PC-3 (cell line): ENCODE results near the gene SURF4. TPM values are rescaled to one million over a fixed set of nuclear protein-coding genes. Genes with fewer than 3 reads are reported as not detected.
A peak's percentile ranks its signal among the peaks of the same experiment; 100 is the strongest.
"Not testable (repeated sequence)": the region's sequence is repeated elsewhere in the genome, so short reads cannot be mapped to it uniquely, and the experiment has no call there.

Experiments
- ATAC-seq: fragments of 200-7000 bp; cut with Tn5 transposase; 2 replicates; pipeline ENCODE4 v1.9.1; 2020; ENCODE audit warnings: mild to moderate bottlenecking, moderate library complexity
- BruUV-seq: library from RNA; stranded (reverse); fragments of 400-500 nt; replicated peaks from 2 replicates; lab custom pipeline; 2021; lab: Mats Ljungman, UMichigan
- CTCF ChIA-PET: fragments of 300-600 bp; sonication (Branson Sonifier 250); formaldehyde crosslinking; loops from one replicate; lab custom pipeline; 2022; ENCODE audit warnings: antibody characterized with exemption; lab: Charles Lee
- POLR2A ChIA-PET: fragments of 300-600 bp; sonication (Branson Sonifier 250); formaldehyde crosslinking; loops from one replicate; lab custom pipeline; 2022; ENCODE audit warnings: antibody characterized with exemption; ENCODE audit not compliant: unreplicated experiment; lab: Charles Lee
- DNase-seq: peaks from one replicate; pipeline ENCODE4 v3.0.0-alpha.2; 2015
- H2AFZ ChIP-seq: fragments of 300-600 bp; sonication (generic); 2 replicates; pipeline ENCODE4 v1.6.0; 2016; ENCODE audit warnings: antibody characterized with exemption, low read length
- H3F3A ChIP-seq: fragments of 300-600 bp; sonication (generic); one replicate; pipeline ENCODE4 v1.6.0; 2017; ENCODE audit warnings: antibody characterized with exemption, low read length, control low read depth, mild to moderate bottlenecking; ENCODE audit not compliant: unreplicated experiment
- H3K27ac ChIP-seq: fragments of 300-600 bp; sonication (generic); 2 replicates; pipeline ENCODE4 v1.5.1; 2016; ENCODE audit warnings: mild to moderate bottlenecking, low read length
- H3K27me3 ChIP-seq: fragments of 300-600 bp; sonication (generic); 2 replicates; pipeline ENCODE4 v1.6.1; 2016; ENCODE audit warnings: low read length, mixed read lengths
- H3K36me3 ChIP-seq: fragments of 300-600 bp; sonication (generic); 2 replicates; pipeline ENCODE4 v1.6.1; 2016; ENCODE audit warnings: low read depth, mixed run types, low read length, mixed read lengths
- H3K4me1 ChIP-seq: fragments of 300-600 bp; sonication (generic); 2 replicates; pipeline ENCODE4 v1.5.1; 2016; ENCODE audit warnings: low read length; ENCODE audit not compliant: insufficient read depth
- H3K4me2 ChIP-seq: fragments of 300-600 bp; sonication (generic); 2 replicates; pipeline ENCODE4 v1.6.0; 2016; ENCODE audit warnings: low read length
- H3K4me3 ChIP-seq: fragments of 300-600 bp; sonication (generic); 2 replicates; pipeline ENCODE4 v1.5.1; 2016; ENCODE audit warnings: mild to moderate bottlenecking, low read length, mixed read lengths
- H3K79me2 ChIP-seq: fragments of 300-600 bp; sonication (generic); 2 replicates; pipeline ENCODE4 v1.6.1; 2017; ENCODE audit warnings: low read length, mixed read lengths
- H3K9ac ChIP-seq: fragments of 300-600 bp; sonication (generic); 2 replicates; pipeline ENCODE4 v1.6.0; 2016; ENCODE audit warnings: mild to moderate bottlenecking, low read length
- H3K9me2 ChIP-seq: fragments of 300-600 bp; sonication (generic); replicated peaks from 2 replicates; pipeline ENCODE4 v1.6.1; 2016; ENCODE audit warnings: mixed run types, low read length, mixed read lengths
- H3K9me3 ChIP-seq: fragments of 300-600 bp; sonication (generic); 2 replicates; pipeline ENCODE4 v1.6.1; 2016; ENCODE audit warnings: low read length, mixed read lengths
- H4K20me1 ChIP-seq: fragments of 300-600 bp; sonication (generic); 2 replicates; pipeline ENCODE4 v1.6.1; 2016; ENCODE audit warnings: low read length, mixed read lengths
- EZH2 ChIP-seq: fragments of 300-600 bp; sonication (generic); IDR thresholded peaks from one replicate; pipeline ENCODE4 v1.6.1; 2017; ENCODE audit warnings: antibody characterized with exemption, mild to moderate bottlenecking, low read length; ENCODE audit not compliant: unreplicated experiment
- EZH2phosphoT487 ChIP-seq: fragments of 300-600 bp; sonication (generic); IDR thresholded peaks from 2 replicates; pipeline ENCODE4 v1.6.1; 2018; ENCODE audit warnings: mild to moderate bottlenecking, antibody characterized with exemption, low read length, borderline replicate concordance
- intact Hi-C: fragments of 100-400 bp; cut with micrococcal nuclease; formaldehyde crosslinking; loops from 2 replicates; pipeline ENCODE4 v1.9.0; 2023
- total RNA-seq: library from RNA; depleted of rRNA; stranded (reverse); fragments of >200 nt; gene quantifications from 2 replicates; pipeline ENCODE4 v1.2.3, GENCODE V29; 2014
- TF ChIP-seq, protein P1 (sequence below): fragments of 300-600 bp; sonication (generic); conservative IDR thresholded peaks from 2 replicates; pipeline ENCODE4 v1.5.1; 2017; ENCODE audit warnings: antibody characterized with exemption, low read depth, mild to moderate bottlenecking, low read length

The SURF4 gene
- total RNA-seq, 1 experiment from 2014 or later = 161 TPM

DNA sequence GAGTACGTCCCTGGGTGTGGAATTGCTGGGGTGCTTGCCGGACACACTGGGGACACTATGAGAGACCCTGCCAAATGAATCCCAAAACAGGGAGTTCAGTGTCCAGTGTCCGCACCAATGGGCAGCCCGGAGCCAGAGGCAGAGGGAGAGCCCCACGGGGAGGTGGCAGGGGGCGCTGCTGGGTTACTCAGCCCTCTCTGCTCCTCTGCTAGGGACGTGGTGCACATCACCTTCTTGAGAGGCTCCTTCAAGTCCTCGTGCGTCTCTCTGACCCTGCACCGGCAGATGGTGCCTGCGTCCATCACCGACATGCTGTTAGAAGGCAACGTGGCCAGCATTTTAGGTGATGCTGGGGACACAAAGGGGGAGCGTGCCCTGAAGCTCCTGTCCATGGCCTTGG is 21.1 kb upstream of the SURF4 start:
- no peak overlapping the region for H2AFZ ChIP-seq
- BruUV-seq = no TSS peak
- no peaks in the 10 kb centered on the region for H3K4me1 ChIP-seq
- H3K4me2 ChIP-seq = no peak overlapping the region
- no peaks in the 10 kb centered on the region for H3K79me2 ChIP-seq
- no peaks in the 10 kb centered on the region for H3K9me3 ChIP-seq
- no peak overlapping the region for H3K27ac ChIP-seq
- H3K4me3 ChIP-seq = no peak overlapping the region
- no peaks in the 10 kb centered on the region for H3K27me3 ChIP-seq
- intact Hi-C loops = no loop called here
- DNase-seq (peak; percentile 23), ATAC-seq (peak; percentile 82)
- POLR2A ChIA-PET = no interaction called here
- H3K9ac ChIP-seq = no peak overlapping the region
- H3K36me3 ChIP-seq = no peaks in the 10 kb centered on the region
- no peaks in the 10 kb centered on the region for H3K9me2 ChIP-seq
- no peaks in the 10 kb centered on the region for H3F3A ChIP-seq
- TF ChIP-seq, protein P1, sequence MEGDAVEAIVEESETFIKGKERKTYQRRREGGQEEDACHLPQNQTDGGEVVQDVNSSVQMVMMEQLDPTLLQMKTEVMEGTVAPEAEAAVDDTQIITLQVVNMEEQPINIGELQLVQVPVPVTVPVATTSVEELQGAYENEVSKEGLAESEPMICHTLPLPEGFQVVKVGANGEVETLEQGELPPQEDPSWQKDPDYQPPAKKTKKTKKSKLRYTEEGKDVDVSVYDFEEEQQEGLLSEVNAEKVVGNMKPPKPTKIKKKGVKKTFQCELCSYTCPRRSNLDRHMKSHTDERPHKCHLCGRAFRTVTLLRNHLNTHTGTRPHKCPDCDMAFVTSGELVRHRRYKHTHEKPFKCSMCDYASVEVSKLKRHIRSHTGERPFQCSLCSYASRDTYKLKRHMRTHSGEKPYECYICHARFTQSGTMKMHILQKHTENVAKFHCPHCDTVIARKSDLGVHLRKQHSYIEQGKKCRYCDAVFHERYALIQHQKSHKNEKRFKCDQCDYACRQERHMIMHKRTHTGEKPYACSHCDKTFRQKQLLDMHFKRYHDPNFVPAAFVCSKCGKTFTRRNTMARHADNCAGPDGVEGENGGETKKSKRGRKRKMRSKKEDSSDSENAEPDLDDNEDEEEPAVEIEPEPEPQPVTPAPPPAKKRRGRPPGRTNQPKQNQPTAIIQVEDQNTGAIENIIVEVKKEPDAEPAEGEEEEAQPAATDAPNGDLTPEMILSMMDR = peak; percentile 49
- TF ChIP-seq EZH2phosphoT487 (no peak), EZH2 (no peak)
- CTCF ChIA-PET = no interaction called here
- H4K20me1 ChIP-seq = no peaks in the 10 kb centered on the region

DNA sequence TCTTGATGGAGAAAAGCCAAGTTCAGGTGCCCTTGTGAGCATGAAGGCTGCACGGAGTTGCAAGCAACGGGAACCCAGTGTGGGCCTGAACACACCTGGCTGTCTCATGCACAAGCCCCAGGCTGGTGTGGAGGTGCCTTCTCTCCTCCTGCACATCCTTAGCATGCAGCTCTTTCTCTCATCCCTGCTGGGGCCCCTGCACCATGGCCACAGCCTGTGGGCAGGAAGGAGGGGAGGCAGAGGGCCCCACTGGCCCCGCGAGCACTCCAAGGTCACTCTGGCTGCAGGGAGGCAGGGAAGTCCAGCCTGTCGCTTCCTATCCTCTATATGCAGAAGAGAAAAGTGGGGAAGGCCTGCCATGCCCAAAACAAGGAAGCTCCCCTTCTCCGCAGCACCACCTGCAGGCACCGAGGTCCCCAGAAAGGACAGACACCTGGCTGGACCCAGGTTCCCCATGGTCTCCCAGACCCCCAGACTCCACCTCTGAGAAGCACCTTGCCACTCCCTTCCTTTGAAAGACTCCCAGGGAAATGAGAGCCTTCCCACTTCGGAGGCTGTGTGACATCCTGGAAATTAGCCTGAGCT is 18.9 kb upstream of the SURF4 start:
- Histone ChIP-seq H4K20me1 (no peaks in the 10 kb centered on the region), H3F3A (no peaks in the 10 kb centered on the region), H3K36me3 (no peaks in the 10 kb centered on the region), H3K4me2 (no peak overlapping the region), H3K79me2 (no peaks in the 10 kb centered on the region), H3K4me1 (no peaks in the 10 kb centered on the region), H3K4me3 (no peak overlapping the region), H3K9ac (no peak overlapping the region), H3K9me3 (no peaks in the 10 kb centered on the region), H3K27me3 (no peaks in the 10 kb centered on the region), H3K9me2 (no peaks in the 10 kb centered on the region), H3K27ac (no peak overlapping the region), H2AFZ (no peak overlapping the region)
- ChIA-PET CTCF (no interaction called here), POLR2A (no interaction called here)
- no TSS peak for BruUV-seq
- intact Hi-C loops = no loop called here
- TF ChIP-seq EZH2phosphoT487 (no peak), EZH2 (no peak)
- TF ChIP-seq, protein P1 = no peak
- ATAC-seq = no peak
- no peak for DNase-seq

DNA sequence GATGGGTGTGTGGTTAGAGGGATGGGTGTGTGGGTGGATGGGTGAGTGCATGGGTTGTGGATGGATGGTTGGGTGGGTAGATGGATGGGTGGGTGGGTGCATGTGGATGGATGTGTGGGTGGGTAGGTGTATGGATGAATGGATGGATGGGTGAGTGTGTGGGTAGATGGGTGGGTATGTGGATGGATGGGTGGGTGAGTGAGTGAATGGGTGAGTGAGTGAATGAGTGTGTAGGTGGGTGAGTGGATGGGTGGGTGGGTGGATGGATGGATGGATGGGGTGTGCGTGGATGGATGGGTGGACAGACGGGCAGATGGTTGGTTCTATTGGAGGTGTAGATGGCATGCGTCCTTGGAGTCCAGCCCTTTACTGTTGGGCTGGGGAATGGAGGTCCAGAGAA is 17.5 kb upstream of the SURF4 start:
- POLR2A ChIA-PET = no interaction called here
- no peak for ATAC-seq

DNA sequence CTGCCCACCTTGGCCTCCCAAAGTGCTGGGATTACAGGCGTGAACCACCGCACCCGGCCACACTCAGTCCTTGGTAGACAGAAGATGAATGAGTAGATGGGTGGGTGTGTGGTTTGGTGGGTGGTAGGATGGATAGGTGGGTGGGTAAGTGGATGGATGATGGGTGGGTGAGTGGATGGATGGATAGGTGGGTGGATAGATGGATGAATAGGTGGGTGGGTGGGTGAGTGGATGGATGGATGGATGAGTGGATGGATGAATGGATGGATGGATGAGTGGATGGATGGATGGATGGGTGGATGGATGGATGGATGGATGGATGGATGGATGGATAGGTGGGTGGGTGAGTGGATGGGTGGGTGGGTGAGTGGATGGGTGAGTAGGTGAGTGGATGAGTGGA is 16.4 kb upstream of the SURF4 start:
- H3K79me2 ChIP-seq, H2AFZ ChIP-seq, ATAC-seq, H3K9ac ChIP-seq, DNase-seq, CTCF ChIA-PET, H3K4me1 ChIP-seq, BruUV-seq, H4K20me1 ChIP-seq, H3K4me2 ChIP-seq, H3K36me3 ChIP-seq, H3F3A ChIP-seq, H3K27me3 ChIP-seq, H3K9me2 ChIP-seq, H3K9me3 ChIP-seq, H3K4me3 ChIP-seq, intact Hi-C loops, H3K27ac ChIP-seq, POLR2A ChIA-PET: not testable (repeated sequence)

More for the DNA sequence above, 17.5 kb upstream of the SURF4 start:
- intact Hi-C loops = no loop called here
- CTCF ChIA-PET = no interaction called here
- Histone ChIP-seq H3K9me3 (no peaks in the 10 kb centered on the region), H3K79me2 (no peaks in the 10 kb centered on the region), H4K20me1 (no peaks in the 10 kb centered on the region), H3K36me3 (no peaks in the 10 kb centered on the region), H3K9me2 (no peaks in the 10 kb centered on the region), H3K4me3 (no peak overlapping the region), H3K9ac (no peak overlapping the region), H3K27me3 (no peaks in the 10 kb centered on the region), H3F3A (no peaks in the 10 kb centered on the region), H3K4me1 (no peaks in the 10 kb centered on the region), H3K4me2 (no peak overlapping the region), H3K27ac (no peak overlapping the region), H2AFZ (no peak overlapping the region)
- TF ChIP-seq EZH2 (no peak), EZH2phosphoT487 (no peak)
- TF ChIP-seq, protein P1 = no peak
- no TSS peak for BruUV-seq
- DNase-seq = no peak
